ENCODE measurements around the gene LIPC.

Gene LIPC

GRCh38 chr15:58392611-58393161 lies 39.1 kb upstream of the LIPC start:
- no peak for TF ChIP-seq CTCF (IDR thresholded peaks at IDR 0.05)
- Histone ChIP-seq H3K4me1 (ENCODE audit: control insufficient read depth in 1 of 2, insufficient read depth in 1 of 2, low read depth in 1 of 2, low read length in 1 of 2) (no peaks in the 10 kb centered on the region), H3K27ac (no peak overlapping the region), H3K36me3 (no peaks in the 10 kb centered on the region), H3K27me3 (no peaks in the 10 kb centered on the region), H3K4me3 (ENCODE audit: low read depth in 1 of 2, low read length in 1 of 2) (no peak overlapping the region), H3K9me3 (no peaks in the 10 kb centered on the region)

- Histone ChIP-seq H3K27me3 (no peaks in the 10 kb centered on the region), H3K36me3 (no peaks in the 10 kb centered on the region), H3K27ac (no peak overlapping the region), H3K4me3 (ENCODE audit: low read depth in 1 of 2, low read length in 1 of 2) (no peak overlapping the region), H3K4me1 (ENCODE audit: control insufficient read depth in 1 of 2, insufficient read depth in 1 of 2, low read depth in 1 of 2, low read length in 1 of 2) (no peaks in the 10 kb centered on the region), H3K9me3 (no peaks in the 10 kb centered on the region)
- no peak for TF ChIP-seq CTCF (IDR thresholded peaks at IDR 0.05)
These were observed 38.5 kb upstream of the LIPC start for GRCh38 chr15:58393241-58393662.

- H3K36me3 ChIP-seq: no peaks in the 10 kb centered on the region
- TF ChIP-seq CTCF (IDR thresholded peaks at IDR 0.05): no peak
- H3K4me1 ChIP-seq (ENCODE audit: control insufficient read depth in 1 of 2, insufficient read depth in 1 of 2, low read depth in 1 of 2, low read length in 1 of 2): no peaks in the 10 kb centered on the region
- H3K27ac ChIP-seq: no peak overlapping the region
- H3K4me3 ChIP-seq (ENCODE audit: low read depth in 1 of 2, low read length in 1 of 2): no peak overlapping the region
- H3K9me3 ChIP-seq: no peaks in the 10 kb centered on the region
- no peaks in the 10 kb centered on the region for H3K27me3 ChIP-seq
These were observed 35.6 kb upstream of the LIPC start for GRCh38 chr15:58396181-58396580.

GRCh38 chr15:58398071-58398470 lies 33.7 kb upstream of the LIPC start:
- TF ChIP-seq CTCF (IDR thresholded peaks at IDR 0.05): no peak
- Histone ChIP-seq H3K4me3 (ENCODE audit: low read depth in 1 of 2, low read length in 1 of 2) (no peak overlapping the region), H3K27ac (no peak overlapping the region), H3K36me3 (no peaks in the 10 kb centered on the region), H3K27me3 (no peaks in the 10 kb centered on the region), H3K4me1 (ENCODE audit: control insufficient read depth in 1 of 2, insufficient read depth in 1 of 2, low read depth in 1 of 2, low read length in 1 of 2) (no peaks in the 10 kb centered on the region), H3K9me3 (no peaks in the 10 kb centered on the region)

GRCh38 chr15:58398643-58399042 lies 33.1 kb upstream of the LIPC start:
- no peak for TF ChIP-seq CTCF (IDR thresholded peaks at IDR 0.05)
- Histone ChIP-seq H3K4me3 (ENCODE audit: low read depth in 1 of 2, low read length in 1 of 2) (no peak overlapping the region), H3K4me1 (ENCODE audit: control insufficient read depth in 1 of 2, insufficient read depth in 1 of 2, low read depth in 1 of 2, low read length in 1 of 2) (no peaks in the 10 kb centered on the region), H3K9me3 (no peaks in the 10 kb centered on the region), H3K36me3 (no peaks in the 10 kb centered on the region), H3K27me3 (no peaks in the 10 kb centered on the region), H3K27ac (no peak overlapping the region)

GRCh38 chr15:58399739-58400138 lies 32.1 kb upstream of the LIPC start:
- Histone ChIP-seq H3K27ac (no peak overlapping the region), H3K9me3 (no peaks in the 10 kb centered on the region), H3K36me3 (no peaks in the 10 kb centered on the region), H3K4me3 (ENCODE audit: low read depth in 1 of 2, low read length in 1 of 2) (no peak overlapping the region), H3K27me3 (no peaks in the 10 kb centered on the region), H3K4me1 (ENCODE audit: control insufficient read depth in 1 of 2, insufficient read depth in 1 of 2, low read depth in 1 of 2, low read length in 1 of 2) (no peaks in the 10 kb centered on the region)
- no peak for TF ChIP-seq CTCF (IDR thresholded peaks at IDR 0.05)
